ENCODE results near the gene IGSF23.

IGSF23 gene

GRCh38 chr19:44573183-44573582, 40.2 kb upstream of the IGSF23 start:
- no peak for TF ChIP-seq EZH2 (optimal IDR thresholded peaks at IDR 0.05; ENCODE audit: low read depth, low read length)
- TF ChIP-seq EZH2phosphoT487 (IDR thresholded peaks at IDR 0.05; ENCODE audit: low read length) = no peak
- no peak for TF ChIP-seq CTCF (IDR thresholded peaks at IDR 0.05; ENCODE audit: low read length)
- H3K9me2 ChIP-seq (replicated peaks; ENCODE audit: insufficient read depth, low read length) = no peaks in the 10 kb centered on the region
- no peaks in the 10 kb centered on the region for H4K20me1 ChIP-seq (ENCODE audit: insufficient read depth, low read length)
- H2AFZ ChIP-seq (ENCODE audit: low read length) = no peak overlapping the region
- H3K27me3 ChIP-seq (replicated peaks; ENCODE audit: insufficient read depth, low read length) = no peaks in the 10 kb centered on the region
- no peak overlapping the region for H3K27ac ChIP-seq (ENCODE audit: low read length)
- H3K9me3 ChIP-seq (replicated peaks; ENCODE audit: insufficient read depth, low read length) = no peaks in the 10 kb centered on the region
- no peak overlapping the region for H3K4me2 ChIP-seq (ENCODE audit: low read depth, low read length)
- H3K4me1 ChIP-seq (ENCODE audit: low read length) = no peaks in the 10 kb centered on the region
- DNase-seq = no peak
- no peaks in the 10 kb centered on the region for H3K36me3 ChIP-seq (replicated peaks; ENCODE audit: insufficient read depth, low read length)
- no peaks in the 10 kb centered on the region for H3F3A ChIP-seq (ENCODE audit: insufficient read depth, low read length)
- no peak overlapping the region for H3K9ac ChIP-seq (ENCODE audit: low read length)
- no peaks in the 10 kb centered on the region for H3K79me2 ChIP-seq (ENCODE audit: low read length)
- no peak overlapping the region for H3K4me3 ChIP-seq (ENCODE audit: low read length)

- Histone ChIP-seq H3K79me2 (ENCODE audit: low read length) (no peaks in the 10 kb centered on the region), H3K27ac (ENCODE audit: low read length) (no peak overlapping the region), H3K9ac (ENCODE audit: low read length) (no peak overlapping the region), H3K4me1 (ENCODE audit: low read length) (no peaks in the 10 kb centered on the region), H3K9me3 (replicated peaks; ENCODE audit: insufficient read depth, low read length) (no peaks in the 10 kb centered on the region), H3K27me3 (replicated peaks; ENCODE audit: insufficient read depth, low read length) (no peaks in the 10 kb centered on the region), H3F3A (ENCODE audit: insufficient read depth, low read length) (no peaks in the 10 kb centered on the region), H4K20me1 (ENCODE audit: insufficient read depth, low read length) (no peaks in the 10 kb centered on the region), H3K4me2 (ENCODE audit: low read depth, low read length) (no peak overlapping the region), H3K9me2 (replicated peaks; ENCODE audit: insufficient read depth, low read length) (no peaks in the 10 kb centered on the region), H2AFZ (ENCODE audit: low read length) (no peak overlapping the region), H3K4me3 (ENCODE audit: low read length) (no peak overlapping the region), H3K36me3 (replicated peaks; ENCODE audit: insufficient read depth, low read length) (no peaks in the 10 kb centered on the region)
- TF ChIP-seq EZH2 (optimal IDR thresholded peaks at IDR 0.05; ENCODE audit: low read depth, low read length) (no peak), EZH2phosphoT487 (IDR thresholded peaks at IDR 0.05; ENCODE audit: low read length) (no peak), CTCF (IDR thresholded peaks at IDR 0.05; ENCODE audit: low read length) (no peak)
- DNase-seq = no peak
Observed at GRCh38 chr19:44573627-44574026, 39.7 kb upstream of the IGSF23 start.

GRCh38 chr19:44574186-44574950, 39.0 kb upstream of the IGSF23 start:
- no peak for DNase-seq
- Histone ChIP-seq H3K79me2 (ENCODE audit: low read length) (no peaks in the 10 kb centered on the region), H3K4me1 (ENCODE audit: low read length) (no peaks in the 10 kb centered on the region), H3K9me2 (replicated peaks; ENCODE audit: insufficient read depth, low read length) (no peaks in the 10 kb centered on the region), H3K27ac (ENCODE audit: low read length) (no peak overlapping the region), H3F3A (ENCODE audit: insufficient read depth, low read length) (no peaks in the 10 kb centered on the region), H3K27me3 (replicated peaks; ENCODE audit: insufficient read depth, low read length) (no peaks in the 10 kb centered on the region), H3K4me2 (ENCODE audit: low read depth, low read length) (no peak overlapping the region), H3K36me3 (replicated peaks; ENCODE audit: insufficient read depth, low read length) (no peaks in the 10 kb centered on the region), H4K20me1 (ENCODE audit: insufficient read depth, low read length) (no peaks in the 10 kb centered on the region), H2AFZ (ENCODE audit: low read length) (no peak overlapping the region), H3K9me3 (replicated peaks; ENCODE audit: insufficient read depth, low read length) (no peaks in the 10 kb centered on the region), H3K9ac (ENCODE audit: low read length) (no peak overlapping the region), H3K4me3 (ENCODE audit: low read length) (no peak overlapping the region)
- TF ChIP-seq EZH2phosphoT487 (IDR thresholded peaks at IDR 0.05; ENCODE audit: low read length) (no peak), CTCF (IDR thresholded peaks at IDR 0.05; ENCODE audit: low read length) (no peak), EZH2 (optimal IDR thresholded peaks at IDR 0.05; ENCODE audit: low read depth, low read length) (no peak)
